K562 (cell line): Measurements from ENCODE around the gene TTLL9. TPM values are rescaled to one million over a fixed set of nuclear protein-coding genes. Genes with fewer than 3 reads are reported as not detected.

Experiments used
- ATAC-seq: fragments of 200-7000 bp; cut with Tn5 transposase; 3 replicates; pipeline ENCODE4 v1.9.1; 2020; ENCODE audit warnings: moderate library complexity
- BruUV-seq: library from RNA; stranded (reverse); fragments of 400-500 nt; replicated peaks from 2 replicates; lab custom pipeline; 2021; lab: Mats Ljungman, UMichigan
- CTCF ChIA-PET: fragments of 300-600 bp; formaldehyde crosslinking; extraction: SDS; loops from one replicate; lab custom pipeline; 2021; ENCODE audit warnings: low intra/inter-chr PET ratio; lab: Yijun Ruan, JAX
- POLR2A ChIA-PET: fragments of 300-600, 350-650 bp; sonication (Branson Sonifier 250); formaldehyde crosslinking; extraction: SDS; loops from one replicate; lab custom pipeline; 2021; ENCODE audit warnings: antibody characterized with exemption, inconsistent platforms; lab: Yijun Ruan, JAX
- DNase-seq, 4 experiments: peaks; one replicate each; pipeline versions ENCODE4 v3.0.0 to v3.0.0-alpha.2; 2011 to 2018; ENCODE audit warnings: low spot score in 3 of 4, mixed read lengths in 3 of 4; ENCODE audit errors: extremely low read depth in 1 of 4
- FAIRE-seq: peaks from 2 replicates; lab custom pipeline; 2011; peaks lifted over from hg19 to GRCh38; lab: Jason Lieb, UNC
- H2AFZ ChIP-seq: 2 replicates; pipeline ENCODE4 v1.6.0; 2011; ENCODE audit warnings: low read depth, low read length, control low read depth, inconsistent platforms
- H3K27ac ChIP-seq: fragments of 200-600 bp; 3 replicates; pipeline ENCODE4 v1.8.0; 2011; ENCODE audit warnings: low read depth, mild to moderate bottlenecking, control low read depth, inconsistent platforms, low read length, moderate library complexity, mixed read lengths; ENCODE audit errors: extremely low read depth
- H3K27me3 ChIP-seq, 2 experiments: fragments of 300-600 bp in 1 of 2; 2 replicates in 1 of 2; 3 replicates in 1 of 2; pipeline versions ENCODE4 v1.6.0 to v1.8.0; 2011; ENCODE audit warnings: inconsistent platforms in 2 of 2, low read length in 2 of 2, mild to moderate bottlenecking in 1 of 2, mixed read lengths in 1 of 2, moderate library complexity in 1 of 2; ENCODE audit not compliant: control insufficient read depth in 2 of 2, insufficient read depth in 2 of 2
- H3K36me3 ChIP-seq: fragments of 300-600 bp; 3 replicates; pipeline ENCODE4 v1.8.0; 2011; ENCODE audit warnings: mild to moderate bottlenecking, low read length, inconsistent platforms; ENCODE audit not compliant: control insufficient read depth, insufficient read depth
- H3K4me1 ChIP-seq, 2 experiments: fragments of 200-600 bp in 1 of 2; replicated peaks in 1 of 2; 2 replicates in 1 of 2; 3 replicates in 1 of 2; pipeline versions ENCODE4 v1.5.1 to v1.8.0; 2011; ENCODE audit warnings: inconsistent platforms in 2 of 2, low read length in 2 of 2, mild to moderate bottlenecking in 1 of 2, mixed read lengths in 1 of 2, moderate library complexity in 1 of 2; ENCODE audit not compliant: control insufficient read depth in 2 of 2, insufficient read depth in 2 of 2
- H3K4me2 ChIP-seq: 2 replicates; pipeline ENCODE4 v1.6.1; 2011; ENCODE audit warnings: low read length, control low read depth, inconsistent platforms, mixed read lengths; ENCODE audit not compliant: insufficient read depth
- H3K4me3 ChIP-seq: fragments of 200-600 bp; sonication (generic), shearing (Covaris generic); 2 replicates; pipeline ENCODE4 v1.5.1; 2016; ENCODE audit warnings: control low read depth, inconsistent platforms
- H3K79me2 ChIP-seq: fragments of 200-600 bp; 3 replicates; pipeline ENCODE4 v1.8.0; 2011; ENCODE audit warnings: low read length, inconsistent platforms; ENCODE audit not compliant: control insufficient read depth, insufficient read depth
- H3K9ac ChIP-seq, 2 experiments: 2 replicates each; pipeline versions ENCODE4 v1.6.0 to v1.6.1; 2011; ENCODE audit warnings: low read depth in 2 of 2, low read length in 2 of 2, control low read depth in 1 of 2, inconsistent platforms in 1 of 2, mild to moderate bottlenecking in 1 of 2, mixed read lengths in 1 of 2; ENCODE audit not compliant: insufficient read depth in 1 of 2
- H3K9me1 ChIP-seq: one replicate; pipeline ENCODE4 v1.6.0; 2011; ENCODE audit warnings: inconsistent platforms, mild to moderate bottlenecking, low read length, moderate library complexity; ENCODE audit not compliant: control insufficient read depth, insufficient read depth
- H3K9me3 ChIP-seq: replicated peaks from 2 replicates; pipeline ENCODE4 v1.5.1; 2011; ENCODE audit warnings: low read depth, low read length, inconsistent platforms; ENCODE audit not compliant: control insufficient read depth, insufficient read depth
- H4K20me1 ChIP-seq: replicated peaks from 2 replicates; pipeline ENCODE4 v1.6.1; 2011; ENCODE audit warnings: low read length, inconsistent platforms, mixed read lengths; ENCODE audit not compliant: control insufficient read depth, insufficient read depth
- BCOR ChIP-seq: fragments of 450-650 bp; IDR thresholded peaks from 2 replicates; pipeline ENCODE4 v1.6.1; 2016
- CHD2 ChIP-seq: IDR thresholded peaks from 2 replicates; pipeline ENCODE4 v1.6.1; 2011; ENCODE audit warnings: low read depth, low read length
- CTCF ChIP-seq, 3 experiments: IDR thresholded peaks in 2 of 3; conservative IDR thresholded peaks in 1 of 3; 2 replicates each; pipeline ENCODE4 v1.5.1; 2011 to 2012; ENCODE audit warnings: low read length in 3 of 3, mild to moderate bottlenecking in 3 of 3, control low read depth in 2 of 3, improper control_type of control experiment in 1 of 3, inconsistent platforms in 1 of 3, low read depth in 1 of 3, mixed read lengths in 1 of 3, moderate library complexity in 1 of 3; ENCODE audit not compliant: insufficient read depth in 2 of 3
- FUS ChIP-seq: fragments of 200-400 bp; formaldehyde crosslinking; optimal IDR thresholded peaks from 2 replicates; pipeline ENCODE3; 2017; ENCODE audit warnings: low read depth, low read length
- MAZ ChIP-seq, 2 experiments: fragments of 450-650 bp in 1 of 2; sonication (generic) in 1 of 2; formaldehyde crosslinking; IDR thresholded peaks in 1 of 2; conservative IDR thresholded peaks in 1 of 2; 2 replicates each; pipeline versions ENCODE4 v1.4.0 to v1.5.0; 2020; ENCODE audit warnings: mild to moderate bottlenecking in 1 of 2, missing genetic modification reagents in 1 of 2
- NONO ChIP-seq, 2 experiments: fragments of 200-400 bp in 1 of 2; fragments of 450-650 bp in 1 of 2; formaldehyde crosslinking in 1 of 2; IDR thresholded peaks; 2 replicates each; pipeline ENCODE4 v1.6.1; 2017; ENCODE audit warnings: low read depth in 2 of 2, mild to moderate bottlenecking in 2 of 2, moderate library complexity in 2 of 2, low read length in 1 of 2
- RBM34 ChIP-seq: fragments of 200-400 bp; formaldehyde crosslinking; IDR thresholded peaks from 2 replicates; pipeline ENCODE4 v1.6.1; 2018; ENCODE audit warnings: low read length, borderline replicate concordance; ENCODE audit not compliant: insufficient read depth
- SREBF2 ChIP-seq: sonication (generic); formaldehyde crosslinking; IDR thresholded peaks from 2 replicates; pipeline ENCODE4 v1.4.0; 2020; ENCODE audit warnings: mild to moderate bottlenecking, missing genetic modification reagents
- TEAD1 ChIP-seq, 2 experiments: fragments of 450-650 bp in 1 of 2; sonication (generic) in 1 of 2; formaldehyde crosslinking; IDR thresholded peaks; 2 replicates each; pipeline versions ENCODE4 v1.4.0 to v1.8.0; 2020 to 2022; ENCODE audit warnings: mild to moderate bottlenecking in 2 of 2, missing genetic modification reagents in 1 of 2
- ZNF174 ChIP-seq: fragments of 250-450 bp; sonication (Bioruptor Pico); IDR thresholded peaks from 2 replicates; pipeline ENCODE4 v1.4.0; 2020; ENCODE audit warnings: mild to moderate bottlenecking
- ZNF232 ChIP-seq: sonication (generic); formaldehyde crosslinking; IDR thresholded peaks from 2 replicates; pipeline ENCODE4 v1.8.0; 2022; ENCODE audit warnings: mild to moderate bottlenecking, missing genetic modification reagents
- ZNF583 ChIP-seq: fragments of 250-450 bp; sonication (Bioruptor Pico); IDR thresholded peaks from 2 replicates; pipeline ENCODE4 v1.4.0; 2020
- WGBS: fragments of 100-300 bp; shearing (Covaris generic); methylation state at CpG from one replicate; pipeline ENCODE4 v1.1.6; 2016; ENCODE audit warnings: low coverage, mixed read lengths; ENCODE audit not compliant: insufficient coverage; ENCODE audit errors: missing lambda C conversion rate; 5-methylcytosine and 5-hydroxymethylcytosine counted together
- in situ Hi-C: fragments of 300-500 bp; cut with MboI; formaldehyde crosslinking; loops from 4 replicates; pipeline ENCODE4 v1.15.0; 2018; ENCODE audit warnings: inconsistent platforms, mixed read lengths
- intact Hi-C: fragments of 100-400 bp; cut with micrococcal nuclease; formaldehyde crosslinking; loops from 2 replicates; pipeline ENCODE4 v1.14.2; 2022
- polyA plus RNA-seq, 8 experiments: library from polyadenylated mRNA; depleted of rRNA in 4 of 8; stranded (reverse) in 5 of 8; unstranded in 3 of 8; fragments of >200 nt; fragmentation: Nextera tagmentation in 2 of 8; fragmentation: Illumina TruSeq in 1 of 8; extraction: Ambion mirVana in 2 of 8; extraction: Trizol in 1 of 8; gene quantifications; 2 replicates each; pipeline versions ENCODE4 v1.2.1 to v1.2.3, GENCODE V29; 2011 to 2014; ENCODE audit warnings: inconsistent platforms in 1 of 8, missing spikeins in 1 of 8
- total RNA-seq, 7 experiments: library from RNA; depleted of rRNA in 6 of 7; stranded (reverse); fragments of >200 nt in 6 of 7; fragmentation: Illumina TruSeq in 2 of 7; extraction: Trizol in 2 of 7; gene quantifications; 2 replicates each; pipeline versions ENCODE4 v1.2.1 to v1.2.3, GENCODE V29; 2011 to 2021; ENCODE audit warnings: low replicate concordance in 1 of 7
- TF ChIP-seq, protein P1 (sequence below): sonication (generic); formaldehyde crosslinking; IDR thresholded peaks from 2 replicates; pipeline ENCODE4 v1.8.0; 2022; ENCODE audit warnings: missing genetic modification reagents, mild to moderate bottlenecking, moderate library complexity, borderline replicate concordance
- TF ChIP-seq, protein P2 (sequence below): fragments of 450-650 bp; IDR thresholded peaks from 2 replicates; pipeline ENCODE4 v1.6.1; 2018; ENCODE audit not compliant: partially characterized antibody

TTLL9 gene
- total and polyA plus RNA-seq, 9 of the 15 experiments (the other 6 are each of a cell fraction or from before 2014, with no cell fraction given): 0.06 to 0.07 TPM; not detected in 7

GRCh38 chr20:31846793-31847138 is 23.7 kb upstream of the TTLL9 start:
- FAIRE-seq (no peak), DNase-seq (no peak), ATAC-seq (no peak; the same call in 2 of the 3 replicates)
- TF ChIP-seq FUS: no peak
- 0 out of 2 replicates have a peak, but pooled peaks have one; percentile 8 for TF ChIP-seq BCOR
- peak in 1 of 2 experiments; percentile 27; a peak in 1 of 4 replicates for TF ChIP-seq MAZ (CRISPR knock-in tag; conservative IDR thresholded peaks at IDR 0.05 in 1 of 2, IDR thresholded peaks at IDR 0.05 in 1 of 2)
- TF ChIP-seq TEAD1 (CRISPR knock-in tag; IDR thresholded peaks at IDR 0.05): 0 out of 4 replicates have a peak, but pooled peaks of 1 of the 2 experiments have one; percentile 16
- TF ChIP-seq SREBF2 (CRISPR knock-in tag): no peak
- TF ChIP-seq ZNF232 (CRISPR knock-in tag): no peak
- TF ChIP-seq ZNF174: no peak
- TF ChIP-seq, protein P1, sequence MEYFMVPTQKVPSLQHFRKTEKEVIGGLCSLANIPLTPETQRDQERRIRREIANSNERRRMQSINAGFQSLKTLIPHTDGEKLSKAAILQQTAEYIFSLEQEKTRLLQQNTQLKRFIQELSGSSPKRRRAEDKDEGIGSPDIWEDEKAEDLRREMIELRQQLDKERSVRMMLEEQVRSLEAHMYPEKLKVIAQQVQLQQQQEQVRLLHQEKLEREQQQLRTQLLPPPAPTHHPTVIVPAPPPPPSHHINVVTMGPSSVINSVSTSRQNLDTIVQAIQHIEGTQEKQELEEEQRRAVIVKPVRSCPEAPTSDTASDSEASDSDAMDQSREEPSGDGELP: peak; percentile 37; the same call in 1 of the 2 replicates
- 0 out of 4 replicates have a peak, but pooled peaks of 1 of the 2 experiments have one; percentile 17 for TF ChIP-seq NONO (IDR thresholded peaks at IDR 0.05; ENCODE audit: low read depth in 2 of 2, low read length in 1 of 2)
- TF ChIP-seq CTCF (IDR thresholded peaks at IDR 0.05 in 2 of 3, conservative IDR thresholded peaks at IDR 0.05 in 1 of 3; ENCODE audit: insufficient read depth in 2 of 3, low read depth in 1 of 3, low read length in 3 of 3): peak in 1 of 3 experiments; percentile 32; a peak in 1 of 6 replicates
- TF ChIP-seq ZNF583 (CRISPR knock-in tag): no peak
- no peak for TF ChIP-seq CHD2
- TF ChIP-seq, protein P2, sequence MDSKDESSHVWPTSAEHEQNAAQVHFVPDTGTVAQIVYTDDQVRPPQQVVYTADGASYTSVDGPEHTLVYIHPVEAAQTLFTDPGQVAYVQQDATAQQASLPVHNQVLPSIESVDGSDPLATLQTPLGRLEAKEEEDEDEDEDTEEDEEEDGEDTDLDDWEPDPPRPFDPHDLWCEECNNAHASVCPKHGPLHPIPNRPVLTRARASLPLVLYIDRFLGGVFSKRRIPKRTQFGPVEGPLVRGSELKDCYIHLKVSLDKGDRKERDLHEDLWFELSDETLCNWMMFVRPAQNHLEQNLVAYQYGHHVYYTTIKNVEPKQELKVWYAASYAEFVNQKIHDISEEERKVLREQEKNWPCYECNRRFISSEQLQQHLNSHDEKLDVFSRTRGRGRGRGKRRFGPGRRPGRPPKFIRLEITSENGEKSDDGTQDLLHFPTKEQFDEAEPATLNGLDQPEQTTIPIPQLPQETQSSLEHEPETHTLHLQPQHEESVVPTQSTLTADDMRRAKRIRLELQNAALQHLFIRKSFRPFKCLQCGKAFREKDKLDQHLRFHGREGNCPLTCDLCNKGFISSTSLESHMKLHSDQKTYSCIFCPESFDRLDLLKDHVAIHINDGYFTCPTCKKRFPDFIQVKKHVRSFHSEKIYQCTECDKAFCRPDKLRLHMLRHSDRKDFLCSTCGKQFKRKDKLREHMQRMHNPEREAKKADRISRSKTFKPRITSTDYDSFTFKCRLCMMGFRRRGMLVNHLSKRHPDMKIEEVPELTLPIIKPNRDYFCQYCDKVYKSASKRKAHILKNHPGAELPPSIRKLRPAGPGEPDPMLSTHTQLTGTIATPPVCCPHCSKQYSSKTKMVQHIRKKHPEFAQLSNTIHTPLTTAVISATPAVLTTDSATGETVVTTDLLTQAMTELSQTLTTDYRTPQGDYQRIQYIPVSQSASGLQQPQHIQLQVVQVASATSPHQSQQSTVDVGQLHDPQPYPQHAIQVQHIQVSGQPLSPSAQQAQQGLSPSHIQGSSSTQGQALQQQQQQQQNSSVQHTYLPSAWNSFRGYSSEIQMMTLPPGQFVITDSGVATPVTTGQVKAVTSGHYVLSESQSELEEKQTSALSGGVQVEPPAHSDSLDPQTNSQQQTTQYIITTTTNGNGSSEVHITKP: no peak
- no peak for TF ChIP-seq RBM34
- Histone ChIP-seq H4K20me1 (peaks cover 15% of the 10 kb centered on the region), H3K9me3 (no peaks in the 10 kb centered on the region), H3K36me3 (no peaks in the 10 kb centered on the region), H3K79me2 (no peaks in the 10 kb centered on the region), H3K9me1 (no peaks in the 10 kb centered on the region), H3K4me3 (no peak overlapping the region), H3K4me2 (no peak overlapping the region), H3K4me1 (peaks cover 0 to 48% of the 10 kb centered on the region in 2 experiments; a peak in 3 of 5 replicates), H3K27me3 (peaks cover 10 to 44% of the 10 kb centered on the region in 2 experiments; a peak in 4 of 5 replicates), H2AFZ (no peak overlapping the region), H3K27ac (no peak overlapping the region), H3K9ac (no peak overlapping the region)
- POLR2A ChIA-PET: interaction anchor here (0.6 to 1.0 kb wide), 5 partner anchors 8 to 136 kb away, joined by 3 read pairs; no protein-coding TSS in a partner anchor
- 33% methylated on average over 3 of the region's 3 CpGs for WGBS
- BruUV-seq: no TSS peak
- CTCF ChIA-PET: interaction anchor here (1.0 to 2.6 kb wide), 5 partner anchors 9 to 185 kb away, joined by 3 to 18 read pairs (median 6); no protein-coding TSS in a partner anchor
- intact Hi-C loops (loop anchor here (1.0 kb wide), 1 partner anchor 24 kb away; no protein-coding TSS in a partner anchor), in situ Hi-C loops (loop anchor here (25.0 kb wide), 1 partner anchor 816 kb away; the partner anchor contains the start of gene C20orf203)
